HFFc6 (cell line): ENCODE results near the gene PLXDC2. TPM values are rescaled to one million over a fixed set of nuclear protein-coding genes. Genes with fewer than 3 reads are reported as not detected.

ENCODE experiments used
- DNase-seq: peaks from one replicate; pipeline ENCODE4 v3.0.0-alpha.2; 2018
- H3K27ac Mint-ChIP-seq: 2 replicates; pipeline ENCODE4 v1.8.0; 2020; ENCODE audit warnings: mild to moderate bottlenecking, mixed read lengths
- H3K27me3 Mint-ChIP-seq: 2 replicates; pipeline ENCODE4 v1.8.0; 2021; ENCODE audit warnings: mild to moderate bottlenecking, moderate library complexity, mixed read lengths; ENCODE audit not compliant: insufficient read depth
- H3K36me3 Mint-ChIP-seq: 2 replicates; pipeline ENCODE4 v1.8.0; 2021; ENCODE audit warnings: low read depth, mixed read lengths
- H3K4me1 Mint-ChIP-seq: 2 replicates; pipeline ENCODE4 v1.8.0; 2020; ENCODE audit warnings: low read depth, mixed read lengths
- H3K4me3 Mint-ChIP-seq: 2 replicates; pipeline ENCODE4 v1.8.0; 2020; ENCODE audit warnings: mild to moderate bottlenecking, moderate library complexity, mixed read lengths
- H3K9me3 Mint-ChIP-seq: 2 replicates; pipeline ENCODE4 v1.8.0; 2020; ENCODE audit warnings: mild to moderate bottlenecking, mixed read lengths
- CTCF ChIP-seq: fragments of 200-600 bp; sonication (generic); IDR thresholded peaks from 2 replicates; pipeline ENCODE4 v1.5.0; 2021; ENCODE audit warnings: antibody characterized with exemption, mild to moderate bottlenecking
- total RNA-seq, 6 experiments: library from RNA; stranded (reverse); fragmentation: NEBNext Ultra II Directional; extraction: Animal tissue kit (Norgen Biotek cat#: 25700); gene quantifications; 2 replicates in 1 of 6; 3 replicates in 5 of 6; pipeline ENCODE4 v1.2.3, GENCODE V29; 2021

PLXDC2 gene
- total RNA-seq, 6 experiments from 2014 or later: 0.17 to 2.3 (median 0.36) TPM

- no peak overlapping the region for H3K27ac Mint-ChIP-seq
These were observed 329.8 kb downstream of the PLXDC2 start for GRCh38 chr10:20146004-20146403.

GRCh38 chr10:20147684-20148083, 331.5 kb downstream of the PLXDC2 start:
- H3K27me3 Mint-ChIP-seq: no peaks in the 10 kb centered on the region
- no peak overlapping the region for H3K27ac Mint-ChIP-seq
- TF ChIP-seq CTCF: no peak
- no peak overlapping the region for H3K4me3 Mint-ChIP-seq
- peaks cover 29% of the 10 kb centered on the region for H3K9me3 Mint-ChIP-seq
- 0 out of 2 replicates have a peak, but pooled peaks cover 5% of the 10 kb centered on the region for H3K36me3 Mint-ChIP-seq
- DNase-seq: no peak
- no peaks in the 10 kb centered on the region for H3K4me1 Mint-ChIP-seq

More at GRCh38 chr10:20146004-20146403, 329.8 kb downstream of the PLXDC2 start:
- Mint-ChIP-seq H3K4me3 (no peak overlapping the region), H3K4me1 (no peaks in the 10 kb centered on the region), H3K9me3 (peaks cover 29% of the 10 kb centered on the region), H3K36me3 (0 out of 2 replicates have a peak, but pooled peaks cover 5% of the 10 kb centered on the region), H3K27me3 (no peaks in the 10 kb centered on the region)
- no peak for TF ChIP-seq CTCF
- no peak for DNase-seq

- no peak overlapping the region for H3K27ac Mint-ChIP-seq
- H3K4me1 Mint-ChIP-seq: no peaks in the 10 kb centered on the region
- DNase-seq: no peak
- H3K4me3 Mint-ChIP-seq: no peak overlapping the region
- H3K9me3 Mint-ChIP-seq: peaks cover 42% of the 10 kb centered on the region
- 0 out of 2 replicates have a peak, but pooled peaks cover 5% of the 10 kb centered on the region for H3K36me3 Mint-ChIP-seq
- H3K27me3 Mint-ChIP-seq: no peaks in the 10 kb centered on the region
- no peak for TF ChIP-seq CTCF
These were observed 340.3 kb downstream of the PLXDC2 start for GRCh38 chr10:20156511-20156910.

DNA sequence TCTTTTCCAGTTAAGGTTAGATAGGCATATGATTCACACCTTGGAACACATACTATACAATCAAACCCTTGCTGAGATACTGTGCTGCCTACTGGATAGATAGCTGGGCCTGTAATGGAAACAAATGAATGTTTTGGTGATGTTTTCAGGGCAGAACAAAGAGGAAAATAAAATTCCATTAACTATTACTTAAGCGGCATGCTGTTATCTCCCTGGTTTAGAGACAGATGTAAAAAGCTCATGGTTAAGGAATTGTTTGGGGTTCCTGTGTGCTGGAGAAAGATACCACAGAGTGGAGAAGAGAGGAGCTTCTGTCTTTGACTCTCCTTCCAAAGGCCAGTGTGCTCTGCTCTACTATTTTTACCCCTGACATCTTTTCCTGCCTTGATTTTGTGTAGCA, 341.1 kb downstream of the PLXDC2 start:
- Mint-ChIP-seq H3K27ac (no peak overlapping the region), H3K27me3 (peaks cover 2% of the 10 kb centered on the region; the same call in 1 of the 2 replicates), H3K36me3 (0 out of 2 replicates have a peak, but pooled peaks cover 5% of the 10 kb centered on the region), H3K9me3 (peaks cover 49% of the 10 kb centered on the region), H3K4me3 (no peak overlapping the region), H3K4me1 (no peaks in the 10 kb centered on the region)
- TF ChIP-seq CTCF: no peak
- DNase-seq: no peak

- no peak for DNase-seq
- peaks cover 48% of the 10 kb centered on the region for H3K9me3 Mint-ChIP-seq
- no peak for TF ChIP-seq CTCF
- no peak overlapping the region for H3K4me3 Mint-ChIP-seq
- H3K27me3 Mint-ChIP-seq: peaks cover 2% of the 10 kb centered on the region; the same call in 1 of the 2 replicates
- H3K27ac Mint-ChIP-seq: no peak overlapping the region
- H3K4me1 Mint-ChIP-seq: no peaks in the 10 kb centered on the region
- H3K36me3 Mint-ChIP-seq: 0 out of 2 replicates have a peak, but pooled peaks cover 5% of the 10 kb centered on the region
These were observed 341.9 kb downstream of the PLXDC2 start for GRCh38 chr10:20158086-20158485.
